Body of pancreas (tissue), 4 donors: Measurements from ENCODE around the gene SLC30A3. TPM values are rescaled to one million over a fixed set of nuclear protein-coding genes. Genes with fewer than 3 reads are reported as not detected.

Source experiments
- ATAC-seq: fragments of 150-250 bp; one replicate; pipeline ENCODE4 v1.9.1; 2016
- DNase-seq, 4 donors: peaks; one replicate each; pipeline ENCODE4 v3.0.0-alpha.2; 2019
- H3K27ac ChIP-seq, 4 donors: fragments of 200-600 bp; sonication (generic); 1 replicate in 3 of 4; 2 replicates in 1 of 4; pipeline versions ENCODE4 v1.5.1 to v1.6.1; 2016 to 2019; ENCODE audit warnings: mild to moderate bottlenecking in 1 of 4, mixed read lengths in 1 of 4, moderate library complexity in 1 of 4
- H3K27me3 ChIP-seq, 2 donors: fragments of 200-600 bp; sonication (generic); one replicate each; pipeline ENCODE4 v1.6.0; 2016; ENCODE audit warnings: mild to moderate bottlenecking in 1 of 2
- H3K36me3 ChIP-seq, 2 donors: fragments of 200-600 bp; sonication (generic); replicated peaks in 1 of 2; 2 replicates each; pipeline ENCODE4 v1.5.1; 2016; ENCODE audit warnings: low read depth in 2 of 2; ENCODE audit not compliant: insufficient read depth in 1 of 2
- H3K4me1 ChIP-seq: fragments of 200-600 bp; sonication (generic); one replicate; pipeline ENCODE4 v1.6.0; 2016
- H3K4me3 ChIP-seq, 2 donors: fragments of 200-600 bp; sonication (generic); 1 replicate in 1 of 2; 2 replicates in 1 of 2; pipeline ENCODE4 v1.5.1; 2016 to 2019
- H3K9me3 ChIP-seq, 3 donors: fragments of 200-600 bp; sonication (generic); 1 replicate in 2 of 3; 2 replicates in 1 of 3; pipeline ENCODE4 v1.5.1; 2016
- CTCF ChIP-seq, 7 experiments: fragments of 450-650 bp in 4 of 7; fragments of 200-600 bp in 3 of 7; sonication (generic) in 3 of 7; IDR thresholded peaks; one replicate each; pipeline ENCODE4 v1.5.1; 2016 to 2019; ENCODE audit warnings: antibody characterized with exemption in 7 of 7
- POLR2A ChIP-seq, 3 donors: fragments of 450-650 bp; IDR thresholded peaks; one replicate each; pipeline ENCODE4 v1.6.1; 2016; ENCODE audit warnings: antibody characterized with exemption in 3 of 3, mild to moderate bottlenecking in 2 of 3
- WGBS, 2 donors: methylation state at CpG; one replicate each; pipeline ENCODE4 v1.1.5; 2017; 5-methylcytosine and 5-hydroxymethylcytosine counted together
- intact Hi-C: fragments of 100-400 bp; cut with DNase I; formaldehyde crosslinking; loops from one replicate; pipeline ENCODE4 v1.15.1; 2023
- total RNA-seq, 2 donors: library from RNA; depleted of rRNA; stranded (reverse); fragments of >200 nt; gene quantifications; one replicate each; pipeline ENCODE4 v1.1.0, GENCODE V29; 2016

The SLC30A3 gene
- total RNA-seq, 2 donors from 2014 or later = not detected

GRCh38 chr2:27223416-27223815, 39.4 kb downstream of the SLC30A3 start:
- TF ChIP-seq POLR2A (IDR thresholded peaks at IDR 0.05) (no peak), CTCF (IDR thresholded peaks at IDR 0.05) (no peak)
- no peak for DNase-seq
- Histone ChIP-seq H3K4me1 (peaks cover 3% of the 10 kb centered on the region), H3K27ac (no peak overlapping the region), H3K4me3 (no peak overlapping the region), H3K27me3 (no peaks in the 10 kb centered on the region), H3K36me3 (peaks cover 0 to 25% of the 10 kb centered on the region in 2 donors), H3K9me3 (no peaks in the 10 kb centered on the region)
- WGBS, 2 donors = 90 to 96% methylated on average over 6 of the region's 6 CpGs
- intact Hi-C loops = no loop called here
- ATAC-seq = no peak

GRCh38 chr2:27222407-27222806, 40.4 kb downstream of the SLC30A3 start:
- 91 to 95% methylated on average over 5 of the region's 5 CpGs for WGBS, 2 donors
- no peaks in the 10 kb centered on the region for H3K27me3 ChIP-seq
- no peak overlapping the region for H3K4me3 ChIP-seq
- H3K27ac ChIP-seq = no peak overlapping the region
- ATAC-seq = no peak
- H3K4me1 ChIP-seq = peaks cover 10% of the 10 kb centered on the region
- TF ChIP-seq CTCF (IDR thresholded peaks at IDR 0.05) = no peak
- intact Hi-C loops = no loop called here
- H3K9me3 ChIP-seq = no peaks in the 10 kb centered on the region
- no peak for DNase-seq
- peaks cover 0 to 22% of the 10 kb centered on the region in 2 donors for H3K36me3 ChIP-seq

GRCh38 chr2:27221166-27221565, 41.7 kb downstream of the SLC30A3 start:
- DNase-seq (no peak), ATAC-seq (no peak)
- WGBS, 2 donors = 81 to 97% methylated on average over 3 of the region's 3 CpGs
- no peak overlapping the region for H3K27ac ChIP-seq
- H3K36me3 ChIP-seq = peaks cover 0 to 18% of the 10 kb centered on the region in 2 donors
- no peak overlapping the region for H3K4me3 ChIP-seq
- no peaks in the 10 kb centered on the region for H3K27me3 ChIP-seq
- no peaks in the 10 kb centered on the region for H3K9me3 ChIP-seq
- intact Hi-C loops = no loop called here
- H3K4me1 ChIP-seq = peaks cover 17% of the 10 kb centered on the region
- TF ChIP-seq CTCF (IDR thresholded peaks at IDR 0.05) = no peak
- TF ChIP-seq POLR2A (IDR thresholded peaks at IDR 0.05) = no peak

- H3K36me3 ChIP-seq = peaks cover 0 to 12% of the 10 kb centered on the region in 2 donors
- DNase-seq = no peak
- ATAC-seq = no peak
- no peak overlapping the region for H3K27ac ChIP-seq
- no peaks in the 10 kb centered on the region for H3K9me3 ChIP-seq
- H3K4me3 ChIP-seq = no peak overlapping the region
- H3K4me1 ChIP-seq = peaks cover 17% of the 10 kb centered on the region
- no peak for TF ChIP-seq POLR2A (IDR thresholded peaks at IDR 0.05)
- no peak for TF ChIP-seq CTCF (IDR thresholded peaks at IDR 0.05)
- intact Hi-C loops = no loop called here
- H3K27me3 ChIP-seq = no peaks in the 10 kb centered on the region
- WGBS, 2 donors = 95 to 96% methylated on average over 7 of the region's 7 CpGs
Measured at GRCh38 chr2:27220091-27220490, 42.8 kb downstream of the SLC30A3 start.

- peaks cover 17% of the 10 kb centered on the region for H3K4me1 ChIP-seq
- intact Hi-C loops = no loop called here
- no peak overlapping the region for H3K4me3 ChIP-seq
- 77 to 84% methylated on average over 2 of the region's 2 CpGs for WGBS, 2 donors
- H3K9me3 ChIP-seq = no peaks in the 10 kb centered on the region
- no peak overlapping the region for H3K27ac ChIP-seq
- H3K36me3 ChIP-seq = peaks cover 0 to 6% of the 10 kb centered on the region in 2 donors
- TF ChIP-seq POLR2A (IDR thresholded peaks at IDR 0.05) (no peak), CTCF (IDR thresholded peaks at IDR 0.05) (no peak)
- no peaks in the 10 kb centered on the region for H3K27me3 ChIP-seq
- no peak for ATAC-seq
- no peak for DNase-seq
Measured at GRCh38 chr2:27219091-27219490, 43.8 kb downstream of the SLC30A3 start.
